ENCODE measurements around the gene BMPR2.

DNA sequence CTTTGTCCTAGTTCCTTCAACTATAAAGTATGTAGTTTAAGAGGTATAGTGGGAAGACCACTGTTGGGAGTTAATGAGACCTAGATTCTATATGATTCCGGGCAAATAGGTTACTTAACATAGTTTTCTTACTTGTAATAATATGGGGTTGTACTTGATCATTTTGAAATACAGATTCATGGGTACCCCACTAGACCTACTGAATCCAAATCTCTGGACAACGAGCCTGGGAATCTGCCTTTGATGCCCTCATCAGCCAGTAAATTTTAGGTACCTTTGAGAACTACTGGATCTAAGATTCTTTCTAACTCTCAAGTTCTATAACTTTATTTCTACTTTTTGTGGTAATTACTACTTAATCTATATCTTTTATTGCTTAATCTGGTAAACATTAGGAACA lies 6.6 kb downstream of the BMPR2 start:
- TF ChIP-seq, protein P1, sequence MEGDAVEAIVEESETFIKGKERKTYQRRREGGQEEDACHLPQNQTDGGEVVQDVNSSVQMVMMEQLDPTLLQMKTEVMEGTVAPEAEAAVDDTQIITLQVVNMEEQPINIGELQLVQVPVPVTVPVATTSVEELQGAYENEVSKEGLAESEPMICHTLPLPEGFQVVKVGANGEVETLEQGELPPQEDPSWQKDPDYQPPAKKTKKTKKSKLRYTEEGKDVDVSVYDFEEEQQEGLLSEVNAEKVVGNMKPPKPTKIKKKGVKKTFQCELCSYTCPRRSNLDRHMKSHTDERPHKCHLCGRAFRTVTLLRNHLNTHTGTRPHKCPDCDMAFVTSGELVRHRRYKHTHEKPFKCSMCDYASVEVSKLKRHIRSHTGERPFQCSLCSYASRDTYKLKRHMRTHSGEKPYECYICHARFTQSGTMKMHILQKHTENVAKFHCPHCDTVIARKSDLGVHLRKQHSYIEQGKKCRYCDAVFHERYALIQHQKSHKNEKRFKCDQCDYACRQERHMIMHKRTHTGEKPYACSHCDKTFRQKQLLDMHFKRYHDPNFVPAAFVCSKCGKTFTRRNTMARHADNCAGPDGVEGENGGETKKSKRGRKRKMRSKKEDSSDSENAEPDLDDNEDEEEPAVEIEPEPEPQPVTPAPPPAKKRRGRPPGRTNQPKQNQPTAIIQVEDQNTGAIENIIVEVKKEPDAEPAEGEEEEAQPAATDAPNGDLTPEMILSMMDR (IDR thresholded peaks at IDR 0.05), result no peak
- no peak for TF ChIP-seq EZH2 (IDR thresholded peaks at IDR 0.05; ENCODE audit: borderline replicate concordance, insufficient read depth, low read depth, low read length, poor library complexity, severe bottlenecking)
